ENCODE results near the gene USP34. TPM values are rescaled to one million over a fixed set of nuclear protein-coding genes. Genes with fewer than 3 reads are reported as not detected.
A peak's percentile ranks its signal among the peaks of the same experiment; 100 is the strongest.

Gene USP34
- polyA plus RNA-seq, 12 donors = 67.8 to 125 (median 88.7) TPM; not detected in 1

- DNase-seq = no peak
These were observed 94.7 kb downstream of the USP34 start for GRCh38 chr2:61376211-61376610.

GRCh38 chr2:61371027-61371426 is 99.9 kb downstream of the USP34 start:
- DNase-seq = no peak

GRCh38 chr2:61368687-61369665 is 101.9 kb downstream of the USP34 start:
- DNase-seq = no peak

- DNase-seq = no peak
These were observed 103.7 kb downstream of the USP34 start for GRCh38 chr2:61367177-61367576.

GRCh38 chr2:61363580-61363979 is 107.3 kb downstream of the USP34 start:
- no peak for DNase-seq

- no peak for DNase-seq
These were observed 108.0 kb downstream of the USP34 start for GRCh38 chr2:61362873-61363272.

GRCh38 chr2:61361068-61361467 is 109.8 kb downstream of the USP34 start:
- DNase-seq = no peak

- no peak for DNase-seq
These were observed 111.8 kb downstream of the USP34 start for GRCh38 chr2:61359058-61359457.

- DNase-seq = no peak
These were observed 113.2 kb downstream of the USP34 start for GRCh38 chr2:61357681-61358080.

GRCh38 chr2:61356958-61357350 is 113.9 kb downstream of the USP34 start:
- peak; percentile 4 for DNase-seq

- no peak for DNase-seq
These were observed 114.5 kb downstream of the USP34 start for GRCh38 chr2:61356261-61356957.

- no peak for DNase-seq
These were observed 116.2 kb downstream of the USP34 start for GRCh38 chr2:61354543-61355197.

GRCh38 chr2:61353909-61354308 is 117.0 kb downstream of the USP34 start:
- no peak for DNase-seq

- no peak for DNase-seq
These were observed 120.1 kb downstream of the USP34 start for GRCh38 chr2:61350777-61351176.

GRCh38 chr2:61343141-61343540 is 127.7 kb downstream of the USP34 start:
- no peak for DNase-seq

- no peak for DNase-seq
These were observed 130.6 kb downstream of the USP34 start for GRCh38 chr2:61340242-61340641.

- no peak for DNase-seq
These were observed 132.4 kb downstream of the USP34 start for GRCh38 chr2:61338447-61338846.

GRCh38 chr2:61335187-61335586 is 135.7 kb downstream of the USP34 start:
- no peak for DNase-seq

- no peak for DNase-seq
These were observed 136.4 kb downstream of the USP34 start for GRCh38 chr2:61334466-61334865.

- no peak for DNase-seq
These were observed 142.1 kb downstream of the USP34 start for GRCh38 chr2:61328707-61329251.

GRCh38 chr2:61327173-61327572 is 143.7 kb downstream of the USP34 start:
- no peak for DNase-seq

- DNase-seq = no peak
These were observed 144.5 kb downstream of the USP34 start for GRCh38 chr2:61326423-61326822.

Measured in muscle of arm (tissue), 12 donors.